ENCODE results near the gene DVL1.
A peak's percentile ranks its signal among the peaks of the same experiment; 100 is the strongest.

The DVL1 gene

DNA sequence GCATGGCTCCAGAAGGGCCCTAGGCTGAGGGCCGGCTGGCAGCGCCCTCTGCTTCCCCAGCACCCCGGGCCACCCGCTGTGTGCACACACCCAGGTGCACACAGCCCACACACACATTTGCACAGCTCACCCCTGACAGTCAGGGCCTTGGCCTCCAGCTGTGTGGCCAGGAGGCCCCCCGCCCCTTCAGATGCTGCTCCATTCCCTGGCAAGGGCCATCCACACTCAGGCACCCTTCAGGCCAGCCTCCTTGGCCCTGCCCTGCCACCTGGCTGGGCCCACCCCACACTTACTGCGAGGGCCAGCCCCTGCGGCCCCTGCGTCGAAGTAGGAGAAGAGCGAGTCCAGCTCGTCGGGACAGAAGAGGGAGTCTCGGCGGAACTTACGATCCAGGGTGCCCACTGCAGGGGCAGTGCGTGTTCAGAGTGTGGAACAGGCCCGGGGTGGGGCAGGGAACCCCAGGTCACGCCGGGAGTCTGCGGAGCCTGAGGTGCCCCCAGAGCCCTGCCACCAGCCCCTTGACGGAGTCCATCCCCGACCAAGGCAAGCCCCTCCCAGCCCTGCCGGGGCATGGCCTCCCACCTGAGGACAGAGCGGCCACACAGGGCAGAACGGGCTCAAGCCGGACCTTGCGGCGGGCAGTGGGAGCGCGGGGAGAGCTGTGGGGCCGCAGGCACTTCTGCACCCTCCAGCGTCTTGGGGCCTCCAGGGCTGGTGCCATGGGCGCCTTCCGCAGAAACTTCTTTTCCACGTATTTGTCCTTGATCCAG lies 53.9 kb downstream of the DVL1 start:
- DNase-seq, result no peak

DNA sequence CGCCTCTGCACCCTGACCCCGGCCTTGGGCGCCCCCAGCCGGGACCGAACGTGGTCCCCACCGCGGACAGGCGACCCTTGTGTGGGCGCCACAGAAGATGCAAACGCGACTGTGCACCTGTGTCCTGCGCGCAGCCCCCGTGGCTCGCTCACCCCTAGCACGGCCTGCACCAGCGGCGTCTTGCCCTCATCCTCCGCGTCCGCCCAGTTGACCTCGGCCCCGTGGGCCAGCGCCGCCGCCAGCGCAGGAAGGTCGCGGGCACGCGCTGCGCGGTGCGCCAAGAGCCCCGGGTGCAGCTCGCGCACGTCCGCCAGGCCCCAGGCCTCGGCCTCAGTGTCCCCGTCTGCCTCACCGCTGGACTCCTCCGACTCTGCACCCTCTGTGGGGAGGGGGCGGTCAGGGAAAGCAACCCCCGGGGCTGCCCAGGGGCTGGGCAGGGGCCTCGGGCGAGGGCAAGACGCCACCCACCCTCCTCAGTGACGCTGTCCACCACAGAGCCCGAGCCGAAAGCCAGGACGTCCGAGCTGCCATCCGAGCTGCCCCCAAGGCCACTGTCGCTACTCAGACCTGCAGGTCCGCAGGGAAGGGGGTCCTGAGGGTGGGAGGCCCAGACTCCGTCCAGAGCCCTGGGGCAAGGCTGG lies 54.8 kb downstream of the DVL1 start:
- DNase-seq, result no peak

- DNase-seq, result no peak
Observed at GRCh38 chr1:1293263-1294249, 55.7 kb downstream of the DVL1 start.

- DNase-seq, result no peak
Observed at GRCh38 chr1:1292851-1293250, 56.4 kb downstream of the DVL1 start.

- DNase-seq, result no peak
Observed at GRCh38 chr1:1292442-1292779, 56.8 kb downstream of the DVL1 start.

- DNase-seq, result peak; percentile 64 to 68
Observed at GRCh38 chr1:1291548-1292441, 57.4 kb downstream of the DVL1 start.

- no peak for DNase-seq
Observed at GRCh38 chr1:1291023-1291528, 58.1 kb downstream of the DVL1 start.

DNA sequence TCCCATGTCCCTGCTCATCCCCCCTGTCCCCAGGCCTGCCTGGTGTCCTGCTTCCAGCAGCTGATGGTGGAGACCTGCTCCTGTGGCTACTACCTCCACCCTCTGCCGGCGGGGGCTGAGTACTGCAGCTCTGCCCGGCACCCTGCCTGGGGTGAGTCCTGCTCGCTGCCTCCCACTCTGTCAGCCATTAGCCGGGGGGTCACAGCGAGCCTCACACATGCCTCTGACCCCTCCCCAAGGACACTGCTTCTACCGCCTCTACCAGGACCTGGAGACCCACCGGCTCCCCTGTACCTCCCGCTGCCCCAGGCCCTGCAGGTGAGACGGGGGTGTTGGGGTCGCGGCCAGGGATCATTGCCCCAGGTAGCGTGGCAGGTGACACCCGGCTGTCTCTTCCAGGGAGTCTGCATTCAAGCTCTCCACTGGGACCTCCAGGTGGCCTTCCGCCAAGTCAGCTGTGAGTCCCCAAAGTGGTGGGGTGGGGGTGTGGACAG lies 58.9 kb downstream of the DVL1 start:
- peak; percentile 63 to 65 for DNase-seq

DNA sequence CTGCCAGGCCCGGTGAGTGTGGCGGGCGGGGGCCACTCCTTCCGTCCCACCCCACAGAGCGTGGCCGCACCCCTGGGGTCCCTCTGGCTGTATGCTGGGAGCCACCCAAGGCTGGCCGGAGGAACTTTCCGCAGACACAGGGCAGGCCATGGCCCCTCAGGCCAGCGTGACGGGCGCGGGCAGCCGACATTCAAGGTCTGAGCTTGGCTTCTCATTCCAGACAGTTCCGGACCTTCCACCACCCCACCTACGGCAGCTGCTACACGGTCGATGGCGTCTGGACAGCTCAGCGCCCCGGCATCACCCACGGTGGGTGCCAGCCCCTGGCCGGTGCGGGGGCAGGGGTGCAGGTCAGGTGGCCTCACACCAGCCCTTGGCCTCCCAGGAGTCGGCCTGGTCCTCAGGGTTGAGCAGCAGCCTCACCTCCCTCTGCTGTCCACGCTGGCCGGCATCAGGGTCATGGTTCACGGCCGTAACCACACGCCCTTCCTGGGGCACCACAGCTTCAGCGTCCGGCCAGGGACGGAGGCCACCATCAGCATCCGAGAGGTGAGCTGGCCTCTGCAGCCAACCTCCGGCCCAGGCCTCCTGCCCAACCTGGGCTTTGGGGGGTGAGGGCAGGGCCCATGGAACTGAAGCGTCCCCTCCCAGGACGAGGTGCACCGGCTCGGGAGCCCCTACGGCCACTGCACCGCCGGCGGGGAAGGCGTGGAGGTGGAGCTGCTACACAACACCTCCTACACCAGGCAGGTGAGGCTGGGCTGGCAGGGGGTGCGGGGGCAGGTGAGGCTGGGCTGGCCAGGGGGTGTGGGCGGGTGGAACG lies 61.7 kb downstream of the DVL1 start:
- DNase-seq, result no peak

- DNase-seq, result no peak
Observed at GRCh38 chr1:1286313-1287261, 62.6 kb downstream of the DVL1 start.

GRCh38 chr1:1285611-1286311 lies 63.5 kb downstream of the DVL1 start:
- DNase-seq, result no peak
